ENCODE results near the gene NT5C.

NT5C gene

DNA sequence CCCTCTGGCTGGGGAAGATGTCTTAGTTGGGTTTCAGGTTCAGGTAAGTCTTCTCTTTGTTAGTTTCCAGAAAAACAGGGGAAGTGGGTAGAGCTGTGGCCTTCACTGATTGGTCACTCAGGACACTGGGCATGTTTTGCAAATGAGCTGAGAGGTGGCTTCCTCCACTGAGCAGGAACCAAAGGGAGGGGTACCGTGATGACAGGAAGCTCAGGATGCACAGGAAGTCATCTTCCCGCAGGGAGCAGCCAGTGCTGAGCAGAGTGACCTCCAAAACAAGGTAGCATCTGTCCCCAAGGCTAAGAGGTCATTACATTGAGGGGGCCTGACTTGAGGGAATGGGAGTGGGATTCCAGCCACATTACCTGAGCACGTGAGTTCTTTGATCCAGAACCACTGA is 5.6 kb downstream of the NT5C start:
- DNase-seq, result no peak
- intact Hi-C loops (cut with DNase I), result no loop called here

DNA sequence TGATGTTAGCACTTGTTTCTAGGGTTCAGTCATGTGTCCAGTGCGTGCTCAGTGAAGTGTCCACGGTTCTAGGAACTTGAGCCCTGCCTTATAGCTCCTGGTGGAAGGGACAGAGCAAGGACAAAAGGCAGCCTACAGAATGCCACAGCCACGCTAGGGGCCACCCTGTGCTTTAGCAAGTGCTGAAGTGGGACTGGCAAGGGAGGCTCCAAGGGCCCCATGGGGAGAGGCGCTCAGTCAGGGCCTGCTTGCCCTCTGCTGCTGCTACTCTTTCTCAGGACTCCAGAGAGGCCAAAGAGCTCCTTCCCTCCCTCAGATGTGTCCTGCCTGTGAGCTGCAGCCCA is 6.8 kb downstream of the NT5C start:
- intact Hi-C loops (cut with DNase I), result no loop called here
- no peak for DNase-seq

DNA sequence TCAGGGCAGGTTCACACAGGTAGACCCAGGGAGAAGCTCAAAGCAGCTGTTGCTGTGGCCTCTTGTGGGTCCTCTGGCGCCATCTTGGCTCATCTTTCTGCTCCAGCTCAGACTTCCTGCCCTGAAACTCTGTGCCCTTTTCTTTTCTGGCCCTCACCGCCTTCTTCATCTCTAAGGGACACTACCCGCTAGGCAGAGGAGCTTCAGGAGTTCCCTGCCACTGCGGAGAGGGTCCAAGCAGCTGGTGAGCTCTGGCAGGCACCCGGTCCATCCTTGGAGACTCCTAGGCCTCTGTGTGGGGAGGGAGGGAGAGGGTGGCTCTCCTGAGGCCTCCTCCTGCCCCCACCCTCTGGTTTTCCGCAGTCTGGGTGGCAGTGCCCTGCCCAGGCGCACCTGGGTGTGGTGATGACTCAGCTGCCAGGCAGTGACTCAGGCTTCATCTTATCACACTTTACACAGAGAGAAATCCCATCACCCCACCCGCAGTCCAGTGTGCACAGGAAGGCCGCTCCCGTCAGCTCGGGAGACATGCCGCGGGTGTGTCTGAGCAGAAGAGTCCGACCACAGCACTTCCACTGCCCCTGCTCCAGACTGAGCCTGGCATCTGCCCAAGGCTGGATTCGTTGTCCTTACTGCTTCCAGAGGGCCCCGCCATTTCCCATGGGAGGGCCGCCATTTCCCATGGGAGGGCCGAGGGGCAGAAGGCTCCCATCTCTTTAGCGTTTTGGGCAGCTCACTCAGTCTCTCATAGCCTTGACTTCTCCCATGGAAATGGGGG is 7.3 kb downstream of the NT5C start:
- intact Hi-C loops (cut with DNase I), result no loop called here
- DNase-seq, result peak; percentile 37 to 92 (median 73)

GRCh38 chr17:75118307-75118706 is 13.2 kb downstream of the NT5C start:
- no peak for DNase-seq
- intact Hi-C loops (cut with DNase I), result loop anchor here (5.0 to 10.0 kb wide), 2 partner anchors 34 to 86 kb away; partner anchors contain the start of genes JPT1 and NUP85

DNA sequence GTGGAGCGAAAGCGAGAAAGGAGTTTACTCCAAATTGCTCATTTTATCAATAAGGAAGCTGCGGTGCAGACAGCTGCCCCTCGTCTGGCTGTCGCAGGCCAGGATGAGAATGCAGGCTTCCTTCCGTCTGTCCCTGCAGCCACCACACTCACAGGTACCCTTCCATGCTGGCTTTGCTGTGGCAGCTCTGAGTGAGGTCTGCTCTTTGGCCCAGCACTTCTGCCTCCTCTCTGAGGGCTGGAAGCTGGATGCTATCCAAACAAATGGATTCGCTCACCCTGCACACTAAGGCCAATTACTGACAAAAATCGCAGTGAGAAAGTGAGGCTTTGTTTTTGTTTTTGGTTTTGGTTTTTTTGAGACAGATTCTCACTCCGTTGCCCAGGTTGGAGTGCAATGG is 14.8 kb downstream of the NT5C start:
- intact Hi-C loops (cut with DNase I), result loop anchor here (5.0 to 10.0 kb wide), 2 partner anchors 36 to 88 kb away; partner anchors contain the start of genes JPT1 and NUP85

GRCh38 chr17:75115555-75115954 is 16.0 kb downstream of the NT5C start:
- DNase-seq, result no peak
- intact Hi-C loops (cut with DNase I), result loop anchor here (5.0 to 10.0 kb wide), 2 partner anchors 37 to 89 kb away; partner anchors contain the start of genes JPT1 and NUP85

More for the DNA sequence above, 14.8 kb downstream of the NT5C start:
- DNase-seq, result no peak

DNA sequence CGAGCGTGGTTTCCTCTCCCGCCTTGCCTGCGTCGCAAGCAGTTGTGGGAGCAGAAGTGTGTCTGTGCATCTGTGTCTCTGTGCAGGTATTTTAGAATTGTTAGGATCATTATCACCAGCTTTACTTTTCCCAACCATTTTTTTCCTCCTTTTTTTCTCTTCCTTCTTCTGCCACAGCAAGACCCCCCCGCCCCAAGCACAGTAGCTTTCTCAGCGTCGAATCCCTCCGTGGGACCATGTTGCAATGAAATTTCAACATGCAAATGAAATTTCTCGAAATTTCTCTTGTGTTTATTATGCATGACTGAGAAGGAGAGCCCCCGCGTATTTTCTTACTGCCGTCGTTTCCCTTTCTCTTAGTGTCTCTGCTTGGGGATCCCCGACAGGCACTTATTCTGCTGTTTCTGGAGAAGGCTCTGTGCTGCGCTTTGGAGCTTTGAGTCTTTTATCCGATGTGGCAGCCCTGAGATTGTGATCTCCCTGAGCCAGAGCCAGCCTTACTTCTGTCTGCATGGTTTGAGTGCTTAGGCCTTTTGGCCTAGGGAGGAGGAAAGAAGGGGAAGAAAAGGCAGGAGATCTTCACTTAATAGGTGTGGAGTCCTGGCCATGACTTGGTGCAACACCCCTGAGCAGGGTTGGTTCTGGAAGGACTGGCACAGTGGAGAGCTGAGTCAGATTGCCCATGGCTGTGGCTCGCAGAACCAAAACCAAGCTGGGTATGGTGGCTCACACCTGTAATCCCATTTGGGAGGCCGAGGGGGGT is 16.8 kb downstream of the NT5C start:
- DNase-seq, result no peak
- intact Hi-C loops (cut with DNase I), result loop anchor here (5.0 to 10.0 kb wide), 2 partner anchors 38 to 90 kb away; partner anchors contain the start of genes JPT1 and NUP85

DNA sequence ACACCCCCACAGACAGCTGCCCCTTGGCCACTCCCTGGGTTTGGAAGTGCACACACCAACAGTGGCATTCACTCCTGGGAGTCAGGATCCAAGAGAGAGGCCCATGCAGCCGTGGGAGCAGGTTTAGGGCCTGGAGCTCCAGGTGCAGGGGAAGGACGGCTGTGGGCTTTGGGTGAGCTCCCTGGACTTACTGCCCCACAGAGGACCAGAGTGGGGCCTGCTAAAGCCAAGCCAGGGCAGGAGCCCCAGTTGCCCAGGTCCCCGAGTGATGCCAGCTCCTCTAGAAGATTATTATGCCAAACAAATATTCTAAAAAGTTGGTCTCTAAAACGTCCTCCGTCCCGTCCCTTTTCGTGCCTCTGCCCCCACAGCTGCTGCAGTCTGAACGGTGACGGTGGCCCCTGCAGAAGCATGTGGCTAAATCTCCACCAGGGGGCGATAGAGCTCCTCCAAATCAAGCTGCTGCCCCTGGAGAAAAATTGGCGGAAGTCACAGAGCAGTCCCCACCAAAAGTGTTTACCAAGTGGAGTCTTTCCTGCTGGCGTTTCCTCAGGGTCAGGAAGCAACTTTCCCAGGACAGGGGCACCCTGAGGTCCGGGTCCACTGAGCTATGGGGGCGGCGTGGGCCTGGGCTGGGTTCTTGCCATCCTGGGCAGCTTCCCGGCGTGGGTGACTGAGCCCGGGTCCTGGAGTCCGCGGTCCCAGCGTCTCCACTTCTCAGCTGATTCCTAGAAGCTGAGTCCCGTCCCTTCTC is 17.6 kb downstream of the NT5C start:
- intact Hi-C loops (cut with DNase I), result loop anchor here (10.0 kb wide), 1 partner anchor 91 kb away; the partner anchor contains the start of gene NUP85
- DNase-seq, result peak; percentile 77 to 97 (median 90)

DNA sequence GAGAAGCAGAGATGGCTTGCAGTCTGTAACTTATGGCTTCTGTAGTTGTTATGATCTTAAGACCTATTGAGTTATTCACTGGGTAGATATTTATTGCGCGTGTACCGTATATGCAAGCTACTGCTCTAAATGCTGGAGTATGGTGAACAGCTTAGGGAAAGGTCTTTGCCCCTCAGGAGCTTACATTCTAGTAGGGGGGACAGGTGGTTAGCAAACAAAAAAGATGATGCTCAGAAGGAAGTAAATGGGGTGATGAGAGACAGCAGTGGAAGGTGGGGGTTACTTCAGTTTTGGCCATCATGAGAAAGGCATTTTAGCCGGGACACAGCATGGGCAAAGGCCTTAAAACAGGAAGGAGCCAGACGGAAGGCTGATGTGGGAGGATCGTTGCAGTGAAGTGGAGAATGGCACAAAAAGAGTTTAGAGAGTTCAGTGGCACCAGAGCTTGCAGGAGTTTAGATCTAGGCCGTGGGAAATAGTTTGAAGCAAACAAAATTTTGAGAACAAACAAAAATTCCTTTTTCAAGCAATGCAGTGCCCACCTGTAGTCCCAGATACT is 19.7 kb downstream of the NT5C start:
- intact Hi-C loops (cut with DNase I), result loop anchor here (10.0 kb wide), 1 partner anchor 93 kb away; the partner anchor contains the start of gene NUP85
- DNase-seq, result no peak

DNA sequence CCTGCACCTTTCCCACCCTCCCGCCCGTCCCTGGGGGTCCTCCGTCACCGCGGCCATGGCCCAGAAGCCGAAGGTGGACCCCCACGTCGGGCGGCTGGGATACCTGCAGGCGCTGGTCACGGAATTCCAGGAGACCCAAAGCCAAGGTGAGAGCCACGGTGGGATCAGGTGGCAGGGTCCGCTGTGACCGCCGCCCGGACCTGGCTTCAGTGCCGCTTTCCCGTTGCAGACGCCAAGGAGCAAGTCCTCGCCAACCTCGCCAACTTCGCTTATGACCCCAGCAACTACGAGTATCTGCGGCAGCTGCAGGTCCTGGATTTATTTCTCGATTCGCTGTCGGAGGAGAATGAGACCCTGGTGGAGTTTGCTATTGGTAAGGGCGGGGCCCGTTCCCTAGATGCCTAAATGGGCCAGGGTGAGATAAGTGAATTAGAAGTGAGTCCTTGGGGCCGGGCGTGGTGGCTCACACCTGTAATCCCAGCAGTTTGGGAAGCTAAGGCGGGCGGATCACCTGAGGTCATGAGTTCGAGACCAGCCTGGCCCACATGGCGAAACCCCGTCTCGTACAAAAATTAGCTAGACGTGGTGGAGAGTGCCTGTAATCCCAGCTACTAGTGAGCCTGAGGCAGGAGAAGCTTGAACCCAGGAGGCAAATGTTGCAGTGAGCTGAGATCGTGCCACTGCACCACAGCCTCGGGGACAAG is 21.2 kb downstream of the NT5C start:
- peak in 5 of 42 donors; percentile 13 to 42 (median 33) for DNase-seq
- intact Hi-C loops (cut with DNase I), result loop anchor here (10.0 kb wide), 1 partner anchor 94 kb away; the partner anchor contains the start of gene NUP85

GRCh38 chr17:75109407-75110233 is 21.9 kb downstream of the NT5C start, which contains the start of gene ARMC7:
TSS of gene ARMC7 (plus strand) at chr17:75109969. CDS start at chr17:75110289, 320 bp downstream.
- intact Hi-C loops (cut with DNase I), result loop anchor here (5.0 to 10.0 kb wide), 2 partner anchors 42 to 95 kb away; partner anchors contain the start of gene NUP85
- DNase-seq, result peak; percentile 70 to 95 (median 89)

- intact Hi-C loops (cut with DNase I), result loop anchor here (5.0 kb wide), 1 partner anchor 42 kb away; no protein-coding TSS in a partner anchor
- DNase-seq, result no peak
Observed at GRCh38 chr17:75109046-75109406, 22.5 kb downstream of the NT5C start.

DNA sequence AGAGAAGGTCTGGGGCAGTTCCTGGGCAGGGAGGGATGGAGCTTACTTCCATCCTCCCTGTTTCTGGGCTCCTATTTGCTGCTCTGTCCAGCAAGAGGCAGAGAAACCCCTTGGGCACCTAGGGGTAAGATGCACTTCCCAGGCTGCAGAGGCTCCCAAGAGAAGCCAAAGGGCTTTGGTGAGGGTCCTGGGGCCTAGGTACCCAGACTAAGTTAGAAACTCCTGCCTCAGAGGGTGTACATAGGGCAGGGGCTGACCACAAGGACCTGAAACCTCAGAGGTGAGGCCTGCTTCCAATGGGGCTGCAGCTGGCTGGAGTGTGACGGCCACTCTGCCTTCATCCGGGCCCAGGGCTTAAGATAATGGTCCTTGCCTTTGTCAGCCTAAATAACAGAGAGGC is 23.3 kb downstream of the NT5C start:
- intact Hi-C loops (cut with DNase I), result loop anchor here (5.0 kb wide), 1 partner anchor 41 kb away; no protein-coding TSS in a partner anchor
- DNase-seq, result no peak

DNA sequence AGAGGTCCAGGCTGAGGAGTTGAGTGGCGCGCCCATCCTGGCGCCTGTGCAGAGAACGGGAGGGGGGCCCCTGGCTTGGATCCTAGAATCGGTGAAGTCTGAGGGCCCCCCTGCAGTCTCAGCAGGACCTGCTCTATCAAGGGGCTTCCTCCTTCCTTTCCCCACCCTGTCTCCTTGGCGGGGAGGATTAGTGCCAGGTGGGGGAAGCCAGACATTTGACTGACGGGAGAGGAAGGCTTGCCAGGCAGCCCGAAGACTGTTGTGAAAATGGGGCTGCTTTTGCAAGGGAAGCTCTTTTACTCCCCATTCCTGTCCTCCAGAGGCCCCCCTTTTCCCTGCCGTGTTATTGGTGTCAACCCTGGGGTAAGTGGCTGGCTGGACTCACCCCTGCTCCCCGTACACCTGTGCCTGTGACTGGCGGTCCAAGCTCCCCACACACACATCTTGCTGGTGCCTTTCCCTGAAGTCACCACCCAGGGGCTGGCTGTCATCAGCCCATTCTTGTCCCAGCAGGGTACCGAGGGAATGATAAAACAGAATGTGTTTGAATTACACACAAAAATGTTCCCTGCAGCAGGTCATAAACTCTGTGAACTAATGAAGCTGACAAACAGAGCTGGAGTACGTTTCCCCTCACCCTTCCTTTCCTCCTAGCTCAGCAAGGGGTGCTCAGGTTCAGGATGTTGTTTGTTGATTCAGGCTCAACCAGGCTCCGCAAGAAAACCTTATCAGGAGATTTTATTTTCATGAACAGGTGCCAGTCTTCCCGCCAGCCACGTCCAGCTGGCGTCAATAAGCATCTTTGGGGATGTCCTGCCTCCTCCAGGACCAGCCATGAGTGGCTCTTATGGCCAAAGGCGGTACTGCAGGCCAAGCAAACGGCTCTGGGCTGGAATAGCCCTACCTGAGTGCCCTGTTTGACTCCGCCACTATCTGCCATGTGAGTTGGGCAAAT is 26.1 kb downstream of the NT5C start:
- peak in 13 of 42 donors; percentile 23 to 72 (median 43) for DNase-seq
- intact Hi-C loops (cut with DNase I), result loop anchor here (5.0 kb wide), 1 partner anchor 38 kb away; no protein-coding TSS in a partner anchor

GRCh38 chr17:75103601-75104554 is 27.7 kb downstream of the NT5C start:
- no peak for DNase-seq
- intact Hi-C loops (cut with DNase I), result no loop called here
